ENCODE data around the gene CLMN. TPM values are rescaled to one million over a fixed set of nuclear protein-coding genes. Genes with fewer than 3 reads are reported as not detected.

The CLMN gene
- total RNA-seq, 1 donor from 2014 or later: 117 TPM

DNA sequence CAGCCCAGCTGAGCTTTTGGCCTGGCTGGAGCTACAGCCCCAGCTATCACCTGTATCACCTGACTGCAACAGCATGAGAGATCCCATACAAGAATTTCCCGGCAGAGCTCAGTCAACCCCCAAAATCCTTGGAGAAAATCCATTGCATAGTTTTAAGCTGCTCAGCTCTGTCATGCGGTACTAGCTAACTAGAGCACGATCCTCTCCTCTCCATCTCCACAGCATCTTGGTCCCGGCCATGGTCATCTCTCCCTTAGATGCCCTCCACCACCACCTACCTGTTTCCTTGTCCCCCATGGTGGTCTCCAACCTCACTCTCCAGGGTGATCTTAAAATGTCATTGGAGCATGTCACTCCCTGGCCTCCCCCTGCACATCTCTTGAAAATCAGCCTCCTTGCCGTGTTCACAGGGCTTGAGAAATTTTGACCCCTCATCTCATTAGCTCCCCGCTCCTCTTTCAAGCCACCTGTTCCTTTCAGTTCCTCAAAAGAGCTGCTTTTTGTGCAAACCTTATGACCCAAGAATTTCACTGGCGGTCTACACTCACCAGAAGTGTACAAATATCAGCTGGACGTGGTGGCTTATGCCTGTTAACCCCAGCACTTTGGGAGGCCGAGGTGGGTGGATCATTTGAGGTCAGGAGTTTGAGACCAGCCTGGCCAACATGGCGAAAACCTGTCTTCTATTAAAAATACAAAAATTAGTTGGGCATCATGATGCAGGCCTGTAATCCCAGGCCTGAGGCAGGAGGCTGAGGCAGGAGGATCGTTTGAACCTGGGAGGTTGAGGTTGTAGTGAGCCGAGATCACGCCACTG, 8.1 kb upstream of the CLMN start:
- Mint-ChIP-seq H3K4me1 (peaks cover 9% of the 10 kb centered on the region), H3K36me3 (no peaks in the 10 kb centered on the region), H3K9me3 (peaks cover 4% of the 10 kb centered on the region), H3K27me3 (ENCODE audit: low read depth) (no peaks in the 10 kb centered on the region), H3K4me3 (no peak overlapping the region), H3K27ac (no peak overlapping the region)
- no peak for DNase-seq (ENCODE audit: low spot score in 2 of 2, unreplicated experiment in 2 of 2)
- TF ChIP-seq, protein P1, sequence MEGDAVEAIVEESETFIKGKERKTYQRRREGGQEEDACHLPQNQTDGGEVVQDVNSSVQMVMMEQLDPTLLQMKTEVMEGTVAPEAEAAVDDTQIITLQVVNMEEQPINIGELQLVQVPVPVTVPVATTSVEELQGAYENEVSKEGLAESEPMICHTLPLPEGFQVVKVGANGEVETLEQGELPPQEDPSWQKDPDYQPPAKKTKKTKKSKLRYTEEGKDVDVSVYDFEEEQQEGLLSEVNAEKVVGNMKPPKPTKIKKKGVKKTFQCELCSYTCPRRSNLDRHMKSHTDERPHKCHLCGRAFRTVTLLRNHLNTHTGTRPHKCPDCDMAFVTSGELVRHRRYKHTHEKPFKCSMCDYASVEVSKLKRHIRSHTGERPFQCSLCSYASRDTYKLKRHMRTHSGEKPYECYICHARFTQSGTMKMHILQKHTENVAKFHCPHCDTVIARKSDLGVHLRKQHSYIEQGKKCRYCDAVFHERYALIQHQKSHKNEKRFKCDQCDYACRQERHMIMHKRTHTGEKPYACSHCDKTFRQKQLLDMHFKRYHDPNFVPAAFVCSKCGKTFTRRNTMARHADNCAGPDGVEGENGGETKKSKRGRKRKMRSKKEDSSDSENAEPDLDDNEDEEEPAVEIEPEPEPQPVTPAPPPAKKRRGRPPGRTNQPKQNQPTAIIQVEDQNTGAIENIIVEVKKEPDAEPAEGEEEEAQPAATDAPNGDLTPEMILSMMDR (IDR thresholded peaks at IDR 0.05; ENCODE audit: unreplicated experiment): no peak

DNA sequence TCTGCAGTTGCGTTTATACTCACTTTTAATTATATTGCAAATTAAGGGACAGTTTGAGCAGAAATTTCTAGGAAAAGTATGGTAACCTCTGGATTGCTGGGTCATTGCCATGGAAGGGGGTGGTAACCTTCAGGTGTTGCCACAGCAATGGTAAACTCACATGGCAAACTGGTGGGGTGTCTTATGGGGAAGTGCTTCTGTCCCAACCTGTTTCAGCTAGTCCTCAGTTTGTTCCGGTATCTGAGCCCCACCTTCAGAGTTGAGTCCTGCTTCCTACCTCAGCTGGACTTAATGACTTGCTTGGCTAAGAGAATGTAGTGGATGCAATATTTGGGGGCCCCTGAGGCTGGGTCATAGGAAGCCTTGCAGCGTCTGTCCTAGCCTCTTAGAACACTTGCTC, 7.3 kb upstream of the CLMN start:
- no peak overlapping the region for H3K27ac Mint-ChIP-seq
- DNase-seq (ENCODE audit: low spot score in 2 of 2, unreplicated experiment in 2 of 2): no peak
- TF ChIP-seq, protein P1 (IDR thresholded peaks at IDR 0.05; ENCODE audit: unreplicated experiment): no peak
- H3K4me3 Mint-ChIP-seq: no peak overlapping the region
- H3K9me3 Mint-ChIP-seq: peaks cover 4% of the 10 kb centered on the region
- H3K36me3 Mint-ChIP-seq: no peaks in the 10 kb centered on the region
- no peaks in the 10 kb centered on the region for H3K27me3 Mint-ChIP-seq (ENCODE audit: low read depth)
- H3K4me1 Mint-ChIP-seq: peaks cover 17% of the 10 kb centered on the region

DNA sequence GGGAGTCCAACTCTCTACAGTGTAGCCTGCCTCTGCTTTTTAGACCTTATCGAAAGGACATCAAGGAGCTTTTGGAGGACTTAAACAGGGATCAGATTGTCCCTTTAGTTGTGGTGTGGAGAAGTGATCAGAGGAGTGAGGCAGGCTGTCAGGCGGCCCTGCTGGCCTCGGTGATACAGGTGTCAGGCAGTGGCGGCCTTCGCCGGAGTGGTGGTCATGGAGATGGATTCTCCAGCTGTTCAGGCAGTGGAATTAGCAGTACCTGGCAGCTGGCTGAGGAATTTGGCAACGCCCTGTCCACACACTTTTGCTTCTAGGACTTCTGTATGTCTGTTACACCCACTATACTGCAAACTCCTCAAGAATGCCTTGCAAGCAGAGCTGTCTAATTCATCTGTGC, 4.2 kb upstream of the CLMN start:
- TF ChIP-seq, protein P1 (IDR thresholded peaks at IDR 0.05; ENCODE audit: unreplicated experiment): no peak
- H3K27ac Mint-ChIP-seq: no peak overlapping the region
- no peaks in the 10 kb centered on the region for H3K36me3 Mint-ChIP-seq
- H3K4me3 Mint-ChIP-seq: no peak overlapping the region
- H3K9me3 Mint-ChIP-seq: peaks cover 4% of the 10 kb centered on the region
- no peak for DNase-seq (ENCODE audit: low spot score in 2 of 2, unreplicated experiment in 2 of 2)
- peaks cover 33% of the 10 kb centered on the region for H3K4me1 Mint-ChIP-seq
- H3K27me3 Mint-ChIP-seq (ENCODE audit: low read depth): no peaks in the 10 kb centered on the region

DNA sequence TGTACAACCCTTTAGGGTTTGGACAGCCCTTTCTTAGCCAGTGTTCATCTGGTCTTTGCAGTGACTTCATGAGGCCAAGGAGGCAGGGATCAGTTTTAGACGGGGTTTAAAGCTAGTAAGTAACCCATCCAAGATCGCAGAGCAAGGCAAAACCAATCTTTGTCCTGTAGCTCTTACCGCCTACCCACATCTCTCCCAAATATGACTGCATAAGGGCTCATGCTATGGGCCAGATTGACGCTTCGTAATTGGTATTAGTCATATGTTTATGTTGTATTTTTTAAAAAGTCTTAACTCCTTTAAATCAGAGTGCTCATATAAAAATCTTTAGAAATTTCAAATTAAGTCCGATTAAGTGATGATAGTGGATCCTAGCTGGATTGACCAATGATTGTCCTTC, 3.7 kb upstream of the CLMN start:
- no peak overlapping the region for H3K27ac Mint-ChIP-seq
- H3K36me3 Mint-ChIP-seq: no peaks in the 10 kb centered on the region
- no peaks in the 10 kb centered on the region for H3K27me3 Mint-ChIP-seq (ENCODE audit: low read depth)
- TF ChIP-seq, protein P1 (IDR thresholded peaks at IDR 0.05; ENCODE audit: unreplicated experiment): no peak
- peaks cover 36% of the 10 kb centered on the region for H3K4me1 Mint-ChIP-seq
- DNase-seq (ENCODE audit: low spot score in 2 of 2, unreplicated experiment in 2 of 2): no peak
- H3K9me3 Mint-ChIP-seq: peaks cover 4% of the 10 kb centered on the region
- no peak overlapping the region for H3K4me3 Mint-ChIP-seq

DNA sequence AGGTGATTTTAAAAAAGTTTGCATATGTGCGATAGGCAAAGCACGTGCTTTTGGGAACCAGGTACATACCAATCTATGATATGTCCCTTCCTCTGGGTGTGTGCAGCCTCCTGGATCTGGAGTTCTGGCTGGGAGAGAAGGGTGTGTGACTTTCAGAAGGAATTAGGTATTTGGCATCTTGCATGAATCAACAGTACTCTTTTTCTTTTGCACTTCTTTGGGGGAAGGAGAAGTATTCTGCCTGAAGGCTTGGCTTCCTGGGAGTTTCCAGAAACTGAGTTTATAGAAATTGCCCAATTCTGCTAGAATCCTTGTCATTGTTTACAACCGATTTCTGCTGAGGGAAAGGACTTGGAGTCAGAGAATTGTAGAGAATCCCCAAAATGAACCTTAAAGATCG, 2.9 kb upstream of the CLMN start:
- H3K27me3 Mint-ChIP-seq (ENCODE audit: low read depth): no peaks in the 10 kb centered on the region
- no peak for DNase-seq (ENCODE audit: low spot score in 2 of 2, unreplicated experiment in 2 of 2)
- peaks cover 42% of the 10 kb centered on the region for H3K4me1 Mint-ChIP-seq
- peaks cover 1% of the 10 kb centered on the region for H3K9me3 Mint-ChIP-seq
- no peak overlapping the region for H3K4me3 Mint-ChIP-seq
- TF ChIP-seq, protein P1 (IDR thresholded peaks at IDR 0.05; ENCODE audit: unreplicated experiment): no peak
- no peaks in the 10 kb centered on the region for H3K36me3 Mint-ChIP-seq
- peak overlapping the region; percentile 17 for H3K27ac Mint-ChIP-seq

All from mesothelial cell of epicardium (in vitro differentiated cells).